Measurements from ENCODE around the gene IFT57. TPM values are rescaled to one million over a fixed set of nuclear protein-coding genes. Genes with fewer than 3 reads are reported as not detected.

IFT57 gene
- total RNA-seq, 4 donors from 2014 or later = 48.4 to 64.2 (median 55.1) TPM

DNA sequence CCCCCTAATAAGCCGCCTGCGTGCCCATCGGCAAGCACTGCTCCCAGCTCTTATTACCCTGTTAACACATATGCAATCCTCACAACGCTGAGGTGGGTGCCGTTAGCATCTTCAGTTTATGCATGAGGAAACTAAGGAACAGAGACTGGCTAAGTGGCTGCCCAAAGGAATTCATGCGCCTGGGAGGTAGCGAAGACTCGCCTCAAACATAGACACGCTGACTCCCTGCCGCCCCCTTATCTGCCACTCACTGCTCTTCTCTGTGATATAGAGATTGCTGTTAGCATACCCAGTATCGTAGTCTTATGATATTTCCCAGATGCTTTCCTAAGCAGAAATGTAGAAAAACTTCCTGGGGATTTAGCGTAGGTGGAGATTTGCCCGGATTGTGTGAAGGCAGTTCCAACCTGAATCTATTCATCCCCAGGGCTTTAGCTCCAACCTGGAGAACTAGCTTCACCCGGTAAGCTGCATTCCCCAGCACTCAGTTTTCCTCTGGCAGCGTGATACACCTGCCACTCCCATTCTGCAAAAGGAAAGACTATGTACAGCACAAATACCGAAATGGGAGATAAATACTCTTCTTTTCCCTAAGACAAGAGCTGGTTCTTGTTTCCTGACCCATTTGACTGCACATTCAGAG lies 107.7 kb downstream of the IFT57 start:
- no peak for ATAC-seq
- no peaks in the 10 kb centered on the region for H3K9me3 ChIP-seq
- WGBS, 2 donors (ENCODE audit: low coverage in 1 of 2) = 76 to 82% methylated on average over 10 to 15 of the region's 16 CpGs
- no peaks in the 10 kb centered on the region for H3K27me3 ChIP-seq
- no peaks in the 10 kb centered on the region for H3K36me3 ChIP-seq
- no peaks in the 10 kb centered on the region for H3K4me1 ChIP-seq
- H3K27ac ChIP-seq = no peak overlapping the region
- TF ChIP-seq, protein P1, sequence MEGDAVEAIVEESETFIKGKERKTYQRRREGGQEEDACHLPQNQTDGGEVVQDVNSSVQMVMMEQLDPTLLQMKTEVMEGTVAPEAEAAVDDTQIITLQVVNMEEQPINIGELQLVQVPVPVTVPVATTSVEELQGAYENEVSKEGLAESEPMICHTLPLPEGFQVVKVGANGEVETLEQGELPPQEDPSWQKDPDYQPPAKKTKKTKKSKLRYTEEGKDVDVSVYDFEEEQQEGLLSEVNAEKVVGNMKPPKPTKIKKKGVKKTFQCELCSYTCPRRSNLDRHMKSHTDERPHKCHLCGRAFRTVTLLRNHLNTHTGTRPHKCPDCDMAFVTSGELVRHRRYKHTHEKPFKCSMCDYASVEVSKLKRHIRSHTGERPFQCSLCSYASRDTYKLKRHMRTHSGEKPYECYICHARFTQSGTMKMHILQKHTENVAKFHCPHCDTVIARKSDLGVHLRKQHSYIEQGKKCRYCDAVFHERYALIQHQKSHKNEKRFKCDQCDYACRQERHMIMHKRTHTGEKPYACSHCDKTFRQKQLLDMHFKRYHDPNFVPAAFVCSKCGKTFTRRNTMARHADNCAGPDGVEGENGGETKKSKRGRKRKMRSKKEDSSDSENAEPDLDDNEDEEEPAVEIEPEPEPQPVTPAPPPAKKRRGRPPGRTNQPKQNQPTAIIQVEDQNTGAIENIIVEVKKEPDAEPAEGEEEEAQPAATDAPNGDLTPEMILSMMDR (IDR thresholded peaks at IDR 0.05) = no peak
- TF ChIP-seq POLR2AphosphoS5 (IDR thresholded peaks at IDR 0.05) = no peak
- TF ChIP-seq EP300 (IDR thresholded peaks at IDR 0.05) = no peak
- TF ChIP-seq POLR2A (IDR thresholded peaks at IDR 0.05) = no peak
- no peak overlapping the region for H3K4me3 ChIP-seq

DNA sequence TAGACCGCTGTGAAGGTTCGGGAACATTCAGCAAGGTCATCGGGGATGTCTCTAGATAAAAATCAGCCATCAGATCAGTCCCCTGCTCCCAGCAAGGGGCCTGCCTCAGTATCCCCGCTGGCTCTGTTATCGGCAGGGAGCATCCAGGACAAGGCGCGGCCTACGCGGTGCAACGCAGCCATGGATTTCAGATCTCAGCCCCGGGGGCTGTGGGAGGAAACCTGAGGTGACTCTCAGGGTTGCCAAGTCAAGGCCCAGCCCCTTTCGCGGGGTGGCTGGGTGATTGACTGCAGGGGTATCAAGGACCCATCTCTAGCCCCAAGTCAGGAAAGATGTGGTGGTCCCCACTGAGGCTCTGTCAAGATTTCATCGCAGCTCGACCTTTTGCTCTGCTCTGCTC lies 108.2 kb downstream of the IFT57 start:
- Histone ChIP-seq H3K9me3 (no peaks in the 10 kb centered on the region), H3K4me3 (no peak overlapping the region), H3K36me3 (no peaks in the 10 kb centered on the region), H3K27me3 (no peaks in the 10 kb centered on the region), H3K4me1 (no peaks in the 10 kb centered on the region), H3K27ac (no peak overlapping the region)
- 99% methylated on average over 12 of the region's 15 CpGs; no CpG with 5 or more reads in 1 of the 2 donors for WGBS, 2 donors (ENCODE audit: low coverage in 1 of 2)
- TF ChIP-seq POLR2A (IDR thresholded peaks at IDR 0.05) (no peak), POLR2AphosphoS5 (IDR thresholded peaks at IDR 0.05) (no peak), EP300 (IDR thresholded peaks at IDR 0.05) (no peak)
- TF ChIP-seq, protein P1 (IDR thresholded peaks at IDR 0.05) = no peak
- no peak for ATAC-seq

DNA sequence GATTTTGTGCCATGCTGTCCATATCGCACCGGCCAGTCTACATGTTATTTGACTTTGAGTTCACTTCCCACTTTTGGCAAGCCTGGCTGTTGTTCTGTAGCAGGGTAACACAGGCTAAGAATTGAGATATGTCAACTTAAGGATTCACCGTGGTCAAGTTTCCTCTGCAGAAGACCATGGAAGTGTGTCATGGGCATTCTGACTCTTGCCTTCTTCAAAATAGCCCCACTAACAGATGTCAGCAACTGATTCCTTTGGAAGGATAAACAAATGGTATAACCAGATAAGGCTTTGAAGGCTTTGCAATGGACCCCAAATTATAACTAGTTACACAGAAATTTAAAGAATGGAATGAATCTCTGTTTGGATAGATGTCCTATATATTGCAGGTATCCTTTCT lies 111.3 kb downstream of the IFT57 start:
- Histone ChIP-seq H3K4me3 (no peak overlapping the region), H3K36me3 (no peaks in the 10 kb centered on the region), H3K4me1 (no peaks in the 10 kb centered on the region), H3K27me3 (no peaks in the 10 kb centered on the region), H3K27ac (no peak overlapping the region), H3K9me3 (no peaks in the 10 kb centered on the region)
- TF ChIP-seq POLR2A (IDR thresholded peaks at IDR 0.05) (no peak), EP300 (IDR thresholded peaks at IDR 0.05) (no peak), POLR2AphosphoS5 (IDR thresholded peaks at IDR 0.05) (no peak)
- TF ChIP-seq, protein P1 (IDR thresholded peaks at IDR 0.05) = no peak
- ATAC-seq = no peak
- WGBS, 2 donors (ENCODE audit: low coverage in 1 of 2) = 80 to 82% methylated on average over 3 of the region's 3 CpGs

Other genes starting within 250 kb of the IFT57 start
- 10 to 100 TPM; 60.0 to 91.5 (median 76.3) TPM for gene CD47, start 131.4 kb downstream of the IFT57 start, total RNA-seq
- not detected for gene HHLA2, start 74.1 kb upstream of the IFT57 start, total RNA-seq

All from gastroesophageal sphincter (tissue), 4 donors.